SK-N-SH (cell line): ENCODE measurements around the gene BMP6. TPM values are rescaled to one million over a fixed set of nuclear protein-coding genes. Genes with fewer than 3 reads are reported as not detected.

ENCODE experiments used
- CTCF ChIA-PET: fragments of 300-600, 350-600 bp; formaldehyde crosslinking; extraction: SDS; loops from one replicate; lab custom pipeline; 2021; lab: Yijun Ruan, JAX
- POLR2A ChIA-PET: fragments of 350-600 bp; sonication (Branson Sonifier 250); formaldehyde crosslinking; extraction: SDS; loops from one replicate; lab custom pipeline; 2020; ENCODE audit warnings: antibody characterized with exemption, inconsistent platforms; lab: Yijun Ruan, JAX
- DNase-seq: peaks from one replicate; pipeline ENCODE4 v3.0.0; 2012
- H2AFZ ChIP-seq: fragments of 200-600 bp; sonication (generic); 2 replicates; pipeline ENCODE4 v1.8.1; 2016; ENCODE audit warnings: antibody characterized with exemption, mild to moderate bottlenecking, low read depth
- H3F3A ChIP-seq: fragments of 200-600 bp; sonication (generic); replicated peaks from 2 replicates; pipeline ENCODE3; 2016; ENCODE audit warnings: antibody characterized with exemption, mild to moderate bottlenecking; ENCODE audit not compliant: insufficient read depth
- H3K27ac ChIP-seq, 2 experiments: fragments of 200-500 bp in 1 of 2; fragments of 200-600 bp in 1 of 2; sonication (Bioruptor generic) in 1 of 2; sonication (generic), shearing (Covaris generic) in 1 of 2; 2 replicates each; pipeline versions ENCODE4 v1.5.1 to v1.6.1; 2014 to 2016; ENCODE audit warnings: low read depth in 2 of 2, inconsistent platforms in 1 of 2, low read length in 1 of 2, mild to moderate bottlenecking in 1 of 2, mixed read lengths in 1 of 2
- H3K27me3 ChIP-seq: fragments of 200-600 bp; sonication (generic), shearing (Covaris generic); 2 replicates; pipeline ENCODE4 v1.6.1; 2016; ENCODE audit warnings: mixed run types; ENCODE audit not compliant: insufficient read depth
- H3K36me3 ChIP-seq, 2 experiments: fragments of 200-500 bp in 1 of 2; fragments of 200-600 bp in 1 of 2; sonication (Bioruptor generic) in 1 of 2; sonication (generic) in 1 of 2; replicated peaks in 1 of 2; 2 replicates each; pipeline versions ENCODE3 to v1.5.1; 2014 to 2016; ENCODE audit warnings: low read length in 1 of 2, mild to moderate bottlenecking in 1 of 2; ENCODE audit not compliant: insufficient read depth in 2 of 2, control insufficient read depth in 1 of 2
- H3K4me1 ChIP-seq, 2 experiments: fragments of 200-500 bp in 1 of 2; fragments of 200-600 bp in 1 of 2; sonication (Bioruptor generic) in 1 of 2; sonication (generic), shearing (Covaris generic) in 1 of 2; 2 replicates each; pipeline versions ENCODE4 v1.5.1 to v1.6.1; 2014 to 2016; ENCODE audit warnings: low read depth in 1 of 2, low read length in 1 of 2, mixed run types in 1 of 2; ENCODE audit not compliant: insufficient read depth in 2 of 2, control insufficient read depth in 1 of 2
- H3K4me2 ChIP-seq: fragments of 200-600 bp; sonication (generic), shearing (Covaris generic); 2 replicates; pipeline ENCODE4 v1.6.1; 2017; ENCODE audit warnings: mixed run types
- H3K4me3 ChIP-seq, 2 experiments: fragments of 200-500 bp in 1 of 2; fragments of 200-600 bp in 1 of 2; sonication (Bioruptor generic) in 1 of 2; sonication (generic), shearing (Covaris generic) in 1 of 2; 2 replicates each; pipeline versions ENCODE4 v1.5.1 to v1.8.1; 2014 to 2016; ENCODE audit warnings: low read depth in 2 of 2, inconsistent platforms in 1 of 2, low read length in 1 of 2, mild to moderate bottlenecking in 1 of 2, mixed read lengths in 1 of 2, moderate library complexity in 1 of 2
- H3K79me2 ChIP-seq: fragments of 200-600 bp; sonication (generic); 2 replicates; pipeline ENCODE4 v1.8.1; 2017; ENCODE audit warnings: mild to moderate bottlenecking; ENCODE audit not compliant: insufficient read depth
- H3K9ac ChIP-seq: fragments of 200-600 bp; sonication (generic); 2 replicates; pipeline ENCODE4 v1.6.1; 2017; ENCODE audit warnings: mixed run types
- H3K9me2 ChIP-seq: fragments of 200-600 bp; sonication (generic); 2 replicates; pipeline ENCODE4 v1.6.1; 2017; ENCODE audit warnings: mixed run types
- H3K9me3 ChIP-seq: fragments of 200-600 bp; sonication (generic); 2 replicates; pipeline ENCODE4 v1.6.1; 2017; ENCODE audit warnings: mixed run types, mild to moderate bottlenecking, moderate library complexity
- H4K20me1 ChIP-seq: fragments of 200-600 bp; sonication (generic); 2 replicates; pipeline ENCODE4 v1.6.1; 2017; ENCODE audit warnings: mild to moderate bottlenecking, mixed run types; ENCODE audit not compliant: insufficient read depth
- CHD2 ChIP-seq: fragments of 150-350 bp; IDR thresholded peaks from 2 replicates; pipeline ENCODE4 v1.6.1; 2018; ENCODE audit warnings: low read length; ENCODE audit not compliant: partially characterized antibody
- ELF1 ChIP-seq: IDR thresholded peaks from 2 replicates; pipeline ENCODE4 v1.4.0; 2012
- MEF2A ChIP-seq: IDR thresholded peaks from 2 replicates; pipeline ENCODE4 v1.4.0; 2012; ENCODE audit warnings: low read depth, borderline replicate concordance
- MXI1 ChIP-seq: IDR thresholded peaks from 2 replicates; pipeline ENCODE4 v1.6.1; 2012; ENCODE audit warnings: mild to moderate bottlenecking, low read depth, low read length, improper control_type of control experiment
- WGBS: methylation state at CpG from one replicate; pipeline ENCODE4 v1.1.6; 2017; ENCODE audit warnings: low lambda C conversion rate; 5-methylcytosine and 5-hydroxymethylcytosine counted together
- polyA plus RNA-seq, 3 experiments: library from polyadenylated mRNA; depleted of rRNA; stranded (reverse); fragments of >200 nt; gene quantifications; 2 replicates each; pipeline ENCODE4 v1.2.3, GENCODE V29; 2012
- TF ChIP-seq, protein P1 (sequence below): IDR thresholded peaks from 2 replicates; pipeline ENCODE4 v1.4.0; 2012; ENCODE audit warnings: low read depth, borderline replicate concordance
- TF ChIP-seq, protein P2 (sequence below): IDR thresholded peaks from 2 replicates; pipeline ENCODE4 v1.6.1; 2012; ENCODE audit warnings: mild to moderate bottlenecking, low read depth, low read length, moderate library complexity

BMP6 gene
- polyA plus RNA-seq, 1 of the 3 experiments (the other 2 are of a cell fraction): not detected

DNA sequence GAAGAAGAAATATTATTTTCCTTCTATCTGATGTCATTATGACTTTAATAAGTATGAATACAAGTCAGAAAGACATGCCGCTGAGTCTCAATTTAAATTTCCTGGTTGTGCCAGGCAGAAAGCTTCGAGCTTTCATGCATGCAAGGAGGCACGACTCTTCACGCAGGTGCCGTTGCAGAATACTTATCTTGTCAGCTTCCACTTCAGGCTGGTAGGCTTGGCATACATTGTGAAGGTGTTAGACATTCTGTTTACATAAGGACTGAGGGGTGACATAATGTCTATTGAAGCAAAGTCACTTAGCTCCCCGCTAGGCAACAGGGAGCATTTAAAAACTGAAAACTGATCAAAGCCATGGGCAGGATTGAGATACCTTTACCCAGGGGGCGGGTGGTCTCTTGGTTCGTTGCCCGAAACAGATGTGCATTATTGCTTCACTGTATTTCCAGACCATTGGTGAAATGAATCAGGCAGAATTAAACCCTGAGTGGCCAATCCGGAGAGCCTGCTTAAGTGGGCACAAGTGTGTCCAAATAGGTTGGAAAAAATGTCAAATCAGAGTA, 16.4 kb downstream of the BMP6 start:
- CTCF ChIA-PET: interaction anchor here (2.8 kb wide), 1 partner anchor 19 kb away, joined by 7 read pairs; no protein-coding TSS in a partner anchor

DNA sequence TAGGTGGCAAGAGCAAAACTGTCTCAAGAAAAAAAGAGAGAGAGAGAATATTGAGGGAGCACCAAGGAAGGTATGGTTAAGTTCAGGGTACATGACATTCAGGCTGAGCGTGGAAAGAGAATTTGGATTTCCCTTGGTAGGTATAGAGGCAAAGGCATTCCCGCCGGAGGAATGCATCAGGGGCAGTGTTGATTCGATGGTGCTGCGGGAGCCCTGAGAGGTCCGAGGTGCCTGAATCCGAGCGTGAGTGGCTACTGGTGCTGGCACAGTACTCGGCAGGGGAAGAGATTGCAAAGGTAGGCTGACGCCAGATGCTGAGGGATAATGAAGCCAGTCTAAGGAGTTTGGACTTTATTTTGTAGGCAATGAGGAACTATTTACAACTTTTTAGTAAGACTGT, 20.0 kb downstream of the BMP6 start:
- no peak overlapping the region for H3K4me2 ChIP-seq
- H3K79me2 ChIP-seq: no peaks in the 10 kb centered on the region
- no peaks in the 10 kb centered on the region for H3F3A ChIP-seq
- no peaks in the 10 kb centered on the region for H3K4me1 ChIP-seq
- no peak overlapping the region for H3K9ac ChIP-seq
- H3K9me2 ChIP-seq: no peaks in the 10 kb centered on the region
- no peak for DNase-seq
- ChIA-PET CTCF (no interaction called here), POLR2A (no interaction called here)
- TF ChIP-seq, protein P1, sequence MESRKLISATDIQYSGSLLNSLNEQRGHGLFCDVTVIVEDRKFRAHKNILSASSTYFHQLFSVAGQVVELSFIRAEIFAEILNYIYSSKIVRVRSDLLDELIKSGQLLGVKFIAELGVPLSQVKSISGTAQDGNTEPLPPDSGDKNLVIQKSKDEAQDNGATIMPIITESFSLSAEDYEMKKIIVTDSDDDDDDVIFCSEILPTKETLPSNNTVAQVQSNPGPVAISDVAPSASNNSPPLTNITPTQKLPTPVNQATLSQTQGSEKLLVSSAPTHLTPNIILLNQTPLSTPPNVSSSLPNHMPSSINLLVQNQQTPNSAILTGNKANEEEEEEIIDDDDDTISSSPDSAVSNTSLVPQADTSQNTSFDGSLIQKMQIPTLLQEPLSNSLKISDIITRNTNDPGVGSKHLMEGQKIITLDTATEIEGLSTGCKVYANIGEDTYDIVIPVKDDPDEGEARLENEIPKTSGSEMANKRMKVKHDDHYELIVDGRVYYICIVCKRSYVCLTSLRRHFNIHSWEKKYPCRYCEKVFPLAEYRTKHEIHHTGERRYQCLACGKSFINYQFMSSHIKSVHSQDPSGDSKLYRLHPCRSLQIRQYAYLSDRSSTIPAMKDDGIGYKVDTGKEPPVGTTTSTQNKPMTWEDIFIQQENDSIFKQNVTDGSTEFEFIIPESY: no peak
- TF ChIP-seq, protein P2, sequence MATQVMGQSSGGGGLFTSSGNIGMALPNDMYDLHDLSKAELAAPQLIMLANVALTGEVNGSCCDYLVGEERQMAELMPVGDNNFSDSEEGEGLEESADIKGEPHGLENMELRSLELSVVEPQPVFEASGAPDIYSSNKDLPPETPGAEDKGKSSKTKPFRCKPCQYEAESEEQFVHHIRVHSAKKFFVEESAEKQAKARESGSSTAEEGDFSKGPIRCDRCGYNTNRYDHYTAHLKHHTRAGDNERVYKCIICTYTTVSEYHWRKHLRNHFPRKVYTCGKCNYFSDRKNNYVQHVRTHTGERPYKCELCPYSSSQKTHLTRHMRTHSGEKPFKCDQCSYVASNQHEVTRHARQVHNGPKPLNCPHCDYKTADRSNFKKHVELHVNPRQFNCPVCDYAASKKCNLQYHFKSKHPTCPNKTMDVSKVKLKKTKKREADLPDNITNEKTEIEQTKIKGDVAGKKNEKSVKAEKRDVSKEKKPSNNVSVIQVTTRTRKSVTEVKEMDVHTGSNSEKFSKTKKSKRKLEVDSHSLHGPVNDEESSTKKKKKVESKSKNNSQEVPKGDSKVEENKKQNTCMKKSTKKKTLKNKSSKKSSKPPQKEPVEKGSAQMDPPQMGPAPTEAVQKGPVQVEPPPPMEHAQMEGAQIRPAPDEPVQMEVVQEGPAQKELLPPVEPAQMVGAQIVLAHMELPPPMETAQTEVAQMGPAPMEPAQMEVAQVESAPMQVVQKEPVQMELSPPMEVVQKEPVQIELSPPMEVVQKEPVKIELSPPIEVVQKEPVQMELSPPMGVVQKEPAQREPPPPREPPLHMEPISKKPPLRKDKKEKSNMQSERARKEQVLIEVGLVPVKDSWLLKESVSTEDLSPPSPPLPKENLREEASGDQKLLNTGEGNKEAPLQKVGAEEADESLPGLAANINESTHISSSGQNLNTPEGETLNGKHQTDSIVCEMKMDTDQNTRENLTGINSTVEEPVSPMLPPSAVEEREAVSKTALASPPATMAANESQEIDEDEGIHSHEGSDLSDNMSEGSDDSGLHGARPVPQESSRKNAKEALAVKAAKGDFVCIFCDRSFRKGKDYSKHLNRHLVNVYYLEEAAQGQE: no peak
- no peak for TF ChIP-seq MXI1
- no peak for TF ChIP-seq CHD2
- no peak overlapping the region for H3K4me3 ChIP-seq
- H3K27ac ChIP-seq: no peak overlapping the region
- 29% methylated on average over 10 of the region's 10 CpGs for WGBS
- H4K20me1 ChIP-seq: no peaks in the 10 kb centered on the region
- no peaks in the 10 kb centered on the region for H3K36me3 ChIP-seq
- H2AFZ ChIP-seq: no peak overlapping the region
- peaks cover 38% of the 10 kb centered on the region; the same call in 1 of the 2 replicates for H3K27me3 ChIP-seq
- no peaks in the 10 kb centered on the region for H3K9me3 ChIP-seq

More for the DNA sequence above, 16.4 kb downstream of the BMP6 start:
- no peak overlapping the region for H3K27ac ChIP-seq
- no peaks in the 10 kb centered on the region for H3K4me1 ChIP-seq
- H4K20me1 ChIP-seq: no peaks in the 10 kb centered on the region
- POLR2A ChIA-PET: no interaction called here
- H2AFZ ChIP-seq: no peak overlapping the region
- no peak overlapping the region for H3K4me3 ChIP-seq
- no peak for DNase-seq
- H3K36me3 ChIP-seq: no peaks in the 10 kb centered on the region
- H3K79me2 ChIP-seq: no peaks in the 10 kb centered on the region
- H3K27me3 ChIP-seq: peaks cover 29% of the 10 kb centered on the region; the same call in 1 of the 2 replicates
- H3K9me2 ChIP-seq: no peaks in the 10 kb centered on the region
- 5% methylated on average over 10 of the region's 10 CpGs for WGBS
- no peak for TF ChIP-seq MEF2A
- no peak for TF ChIP-seq ELF1
- TF ChIP-seq, all 33 proteins: peak for 0
- Histone ChIP-seq H3K9me3 (no peaks in the 10 kb centered on the region), H3K9ac (no peak overlapping the region), H3K4me2 (no peak overlapping the region), H3F3A (no peaks in the 10 kb centered on the region)
